T follicular helper cell (primary cell): ENCODE results near the gene MEIOB.
"Not testable (repeated sequence)": the region's sequence is repeated elsewhere in the genome, so short reads cannot be mapped to it uniquely, and the experiment has no call there.

Experiments used
- DNase-seq: peaks from one replicate; pipeline ENCODE4 v3.0.0-alpha.2; 2020; ENCODE audit warnings: low read depth

MEIOB gene

DNA sequence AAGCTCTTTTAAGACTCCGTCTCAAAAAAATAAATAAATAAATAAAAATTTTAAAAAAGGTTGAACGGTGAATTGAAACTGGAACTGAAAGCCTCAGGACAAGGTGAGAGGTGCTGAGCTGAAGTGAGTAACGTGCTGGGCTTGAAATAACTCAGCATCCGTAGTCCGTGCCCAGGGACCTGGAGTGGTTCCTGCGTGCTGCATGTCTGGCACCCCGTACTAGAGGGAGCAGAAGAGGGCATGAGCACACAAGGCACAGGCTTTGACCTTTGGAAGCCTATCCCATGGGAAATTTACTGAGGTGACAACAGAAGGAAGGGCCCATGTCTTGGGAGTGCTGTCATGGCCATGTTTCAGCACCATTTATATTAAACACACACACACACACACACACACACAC lies 4.5 kb upstream of the MEIOB start:
- DNase-seq: no peak

DNA sequence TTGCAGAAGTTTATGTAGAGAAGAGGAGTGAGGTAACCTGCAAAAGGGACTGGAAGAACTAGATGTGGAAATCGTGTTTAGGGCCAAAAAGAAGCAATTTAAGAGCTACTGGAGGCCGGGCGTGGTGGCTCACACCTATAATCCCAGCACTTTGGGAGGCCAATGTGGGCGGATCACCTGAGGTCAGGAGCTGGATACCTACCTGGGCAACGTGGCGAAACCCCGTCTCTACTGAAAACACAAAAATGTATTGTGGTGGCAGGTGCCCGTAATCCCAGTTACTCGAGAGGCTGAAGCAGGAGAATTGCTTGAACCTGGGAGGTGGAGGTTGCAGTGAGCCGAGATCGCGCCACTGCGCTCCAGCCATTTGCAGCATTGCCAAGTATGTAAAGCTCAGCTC lies 4.1 kb upstream of the MEIOB start:
- DNase-seq: not testable (repeated sequence)

- no peak for DNase-seq
Observed at GRCh38 chr16:1874854-1875253, 2.9 kb upstream of the MEIOB start.

DNA sequence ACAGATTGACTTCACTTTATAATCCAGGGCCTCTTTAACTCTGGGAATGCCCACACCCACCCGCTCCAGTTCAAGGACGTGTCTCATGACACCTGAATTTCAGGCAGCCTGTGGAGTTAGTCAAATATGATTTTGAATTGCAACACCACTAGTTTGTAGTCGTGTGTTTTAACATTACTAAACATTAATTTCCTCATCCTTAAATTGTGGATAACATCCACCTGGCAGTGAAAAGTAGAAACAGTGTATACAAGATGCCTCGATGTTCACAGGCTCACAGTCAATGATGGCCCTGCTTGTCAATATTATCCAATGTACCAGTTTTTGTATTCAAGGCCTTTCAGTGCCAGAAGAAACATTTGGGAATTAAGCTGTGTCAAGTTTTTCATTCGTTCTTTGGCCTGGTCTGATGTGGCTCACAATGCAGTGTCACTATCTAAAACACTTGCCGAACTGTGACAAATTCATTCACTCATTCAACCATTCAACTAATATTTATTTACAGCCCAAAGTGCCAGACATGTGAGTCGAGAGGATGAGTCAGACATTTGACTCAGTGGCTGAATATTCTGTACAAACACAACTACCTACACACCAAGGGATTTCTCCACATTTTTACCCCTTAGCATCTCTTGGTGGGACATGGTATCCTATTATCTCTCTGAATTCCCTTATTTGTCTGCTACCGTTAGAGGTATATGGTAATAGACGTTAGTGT lies 1.4 kb downstream of the MEIOB start:
- DNase-seq: no peak

DNA sequence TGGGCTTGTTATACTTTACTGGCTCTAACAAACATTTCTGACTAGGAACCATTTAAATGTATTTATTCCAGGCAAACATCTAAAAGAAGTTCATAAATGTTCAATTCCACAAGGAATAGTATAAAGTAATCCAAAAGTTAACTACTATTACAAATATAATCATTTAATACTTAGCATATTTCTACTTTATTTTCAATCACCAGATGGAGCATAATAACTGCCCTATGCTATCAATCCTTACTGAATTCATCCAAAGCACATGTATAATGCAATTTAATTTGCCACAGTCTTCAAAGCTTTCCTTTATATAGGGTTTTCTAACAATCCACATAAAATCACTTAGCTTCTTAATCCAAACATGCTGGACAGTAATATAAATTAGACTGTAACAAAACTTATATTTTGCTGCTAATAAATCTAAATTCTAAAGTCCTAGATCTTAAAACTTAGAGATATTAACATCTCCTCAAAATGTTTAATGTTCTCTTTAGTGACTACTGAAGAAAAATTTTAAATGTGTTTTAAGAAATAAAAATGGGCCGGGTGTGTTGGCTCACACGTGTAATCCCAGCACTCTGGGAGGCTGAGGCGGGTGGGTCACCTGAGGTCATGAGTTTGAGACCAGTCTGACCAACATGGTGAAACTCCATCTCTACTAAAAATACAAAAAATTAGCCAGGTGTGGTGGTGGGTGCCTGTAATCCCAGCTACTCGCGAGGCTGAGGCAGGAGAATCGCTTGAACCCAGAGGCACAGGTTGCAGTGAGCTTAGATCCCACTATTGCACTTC lies 5.9 kb downstream of the MEIOB start:
- no peak for DNase-seq

GRCh38 chr16:1863681-1864460 lies 8.1 kb downstream of the MEIOB start:
- DNase-seq: no peak

DNA sequence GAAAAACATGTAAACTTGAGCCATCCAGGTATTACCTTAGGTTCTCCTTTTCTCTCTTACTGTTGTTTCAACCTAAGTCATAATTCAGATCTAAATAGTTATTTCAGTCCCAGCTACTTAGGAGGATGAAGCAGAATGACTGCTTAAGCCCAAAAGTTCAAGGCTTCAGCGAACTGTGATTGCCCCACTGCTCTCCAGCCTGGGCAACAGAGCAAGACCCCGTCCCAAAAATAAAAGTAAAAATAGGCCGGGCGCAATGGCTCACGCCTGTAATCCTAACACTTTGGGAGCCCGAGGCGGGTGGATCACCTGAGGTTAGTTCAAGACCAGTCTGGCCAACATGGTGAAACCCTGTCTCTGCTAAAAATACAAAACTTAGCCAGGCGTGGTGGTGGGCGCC lies 9.6 kb downstream of the MEIOB start:
- DNase-seq: no peak

- no peak for DNase-seq
Observed at GRCh38 chr16:1861730-1862129, 10.2 kb downstream of the MEIOB start.

GRCh38 chr16:1859650-1860049 lies 12.3 kb downstream of the MEIOB start:
- DNase-seq: no peak

- DNase-seq: no peak
Observed at GRCh38 chr16:1858189-1858865, 13.6 kb downstream of the MEIOB start.

- DNase-seq: no peak
Observed at GRCh38 chr16:1857433-1858097, 14.4 kb downstream of the MEIOB start.

DNA sequence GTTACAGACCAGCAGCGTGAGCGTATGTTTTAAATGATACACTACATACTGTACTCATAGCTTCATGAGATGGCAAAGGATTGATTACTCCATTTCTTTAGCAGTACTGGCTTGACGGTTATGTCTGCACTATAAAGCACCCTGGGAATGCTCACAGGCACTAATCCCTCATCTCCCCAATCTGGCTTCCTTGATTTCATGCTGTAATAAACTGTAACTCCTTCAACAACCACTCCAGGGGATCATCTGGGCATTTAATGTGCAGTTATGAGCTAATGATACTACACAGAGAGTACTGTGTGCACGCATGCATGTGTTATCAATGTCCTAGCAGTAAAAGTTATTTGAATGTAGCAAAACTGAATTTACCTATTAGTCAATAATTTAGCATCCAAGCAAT lies 20.2 kb downstream of the MEIOB start:
- DNase-seq: no peak

DNA sequence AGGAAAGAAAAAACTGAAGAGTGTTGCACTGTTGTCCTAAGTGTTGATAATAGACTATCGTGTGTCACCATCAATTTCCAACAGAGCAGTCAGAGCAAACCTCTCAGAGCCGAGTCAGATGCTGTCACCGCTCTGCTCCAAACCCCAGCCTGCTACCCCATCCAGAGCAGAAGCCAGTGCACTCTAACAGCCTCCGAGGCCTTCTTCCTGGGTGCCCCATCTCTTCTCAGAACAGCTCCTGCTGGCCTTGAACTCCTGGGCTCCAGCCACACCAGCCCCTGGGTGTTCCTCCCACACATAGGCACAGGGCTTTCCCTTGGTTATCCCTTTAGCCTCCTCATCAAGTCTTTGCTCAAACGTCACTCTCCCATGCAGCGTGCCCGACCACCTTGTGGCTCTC lies 21.0 kb downstream of the MEIOB start:
- no peak for DNase-seq

DNA sequence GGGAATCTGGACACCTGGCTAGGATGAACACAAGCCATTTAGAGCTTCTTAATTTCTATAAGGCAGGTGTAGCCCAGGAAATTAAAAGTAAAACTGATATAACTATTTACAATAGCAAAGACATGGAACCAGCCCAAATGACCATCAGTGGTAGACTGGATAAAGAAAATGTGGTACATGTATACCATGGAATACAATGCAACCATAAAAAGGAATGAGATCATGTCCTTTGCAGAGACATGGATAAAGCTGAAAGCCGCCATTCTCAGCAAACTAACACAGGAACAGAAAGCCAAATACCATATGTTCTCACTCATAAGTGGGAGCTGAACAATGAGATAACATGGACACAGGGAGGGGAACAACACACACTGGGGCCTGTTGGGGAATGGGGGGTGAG lies 25.5 kb downstream of the MEIOB start:
- no peak for DNase-seq

- no peak for DNase-seq
Observed at GRCh38 chr16:1845985-1846384, 26.0 kb downstream of the MEIOB start.

DNA sequence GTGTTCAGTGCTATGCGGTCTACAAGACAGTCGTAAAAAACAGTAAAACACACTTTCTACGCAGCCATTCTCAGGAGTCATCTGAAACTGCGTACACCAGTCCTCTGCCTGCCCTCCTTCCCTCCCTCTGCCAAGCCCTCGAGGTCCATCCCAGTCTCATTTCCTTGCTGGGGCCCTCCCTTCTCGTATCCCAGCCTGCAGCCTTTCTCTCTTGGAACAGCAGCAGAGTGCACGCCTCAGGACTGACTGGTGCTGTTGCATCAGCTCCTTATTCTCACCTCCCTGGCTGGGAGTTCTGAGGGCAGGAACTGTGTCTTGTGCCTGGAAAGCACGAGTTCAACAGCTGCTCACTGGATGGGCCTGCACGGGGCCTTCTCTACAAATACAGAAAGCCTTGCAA lies 32.4 kb downstream of the MEIOB start:
- no peak for DNase-seq

- no peak for DNase-seq
Observed at GRCh38 chr16:1834096-1834495, 37.9 kb downstream of the MEIOB start.

GRCh38 chr16:1832838-1833454 lies 39.0 kb downstream of the MEIOB start:
- DNase-seq: no peak

DNA sequence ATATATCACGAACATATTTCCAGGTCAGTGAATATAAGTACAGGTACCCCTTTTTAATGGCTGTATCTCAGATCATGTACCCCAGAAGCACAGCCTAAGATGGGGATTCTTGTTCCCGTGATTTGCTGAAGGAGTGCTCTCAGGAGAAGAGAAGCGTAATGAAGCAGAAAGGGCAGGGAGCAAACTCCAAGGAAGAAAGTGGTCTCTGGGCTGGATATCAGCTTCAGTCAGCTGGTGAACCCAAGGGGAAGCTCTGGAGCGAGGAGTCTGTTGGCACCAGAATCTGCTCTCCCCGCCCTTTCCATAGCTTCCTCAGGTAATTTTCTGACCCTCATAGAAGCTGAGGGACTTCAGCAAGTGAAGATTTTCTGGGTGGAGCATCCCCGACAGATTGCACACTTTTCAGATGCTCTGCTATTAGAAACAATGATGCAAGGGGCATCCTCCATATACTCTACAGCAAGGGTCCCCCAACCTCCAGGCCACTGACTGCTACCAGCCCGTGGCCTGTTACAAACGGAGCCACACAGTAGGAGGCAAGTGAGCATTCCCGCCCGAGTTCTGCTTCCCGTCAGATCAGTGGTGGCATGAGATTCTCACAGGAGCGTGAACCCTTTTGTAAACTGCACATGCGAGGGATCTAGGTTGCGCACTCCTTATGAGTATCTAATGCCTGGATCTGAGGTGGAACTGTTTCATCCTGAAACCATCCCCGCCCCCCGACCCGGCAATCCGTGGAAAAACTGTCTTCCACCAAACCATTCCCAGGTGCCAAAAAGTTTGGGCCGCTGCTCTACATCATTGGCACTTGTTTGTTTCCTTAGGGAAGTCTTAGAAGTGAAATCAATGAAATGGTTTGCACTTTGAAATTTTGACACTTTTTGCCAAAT lies 40.5 kb downstream of the MEIOB start:
- DNase-seq: no peak

GRCh38 chr16:1830213-1830612 lies 41.8 kb downstream of the MEIOB start:
- no peak for DNase-seq
